H9 (cell line): Measurements from ENCODE around the gene ALAS1. TPM values are rescaled to one million over a fixed set of nuclear protein-coding genes. Genes with fewer than 3 reads are reported as not detected.

ENCODE experiments used
- DNase-seq: peaks from one replicate; pipeline ENCODE4 v3.0.0-alpha.2; 2017
- H2AFZ ChIP-seq: one replicate; pipeline ENCODE4 v1.6.1; 2013; ENCODE audit warnings: mild to moderate bottlenecking, low read length, control low read depth, moderate library complexity
- H2AK5ac ChIP-seq: 2 replicates; pipeline ENCODE4 v1.6.1; 2013; ENCODE audit warnings: low read length, control low read depth, mixed read lengths; ENCODE audit not compliant: insufficient read length
- H2BK120ac ChIP-seq: one replicate; pipeline ENCODE4 v1.6.1; 2013; ENCODE audit warnings: low read depth, mild to moderate bottlenecking, low read length, control low read depth, inconsistent platforms; ENCODE audit not compliant: poor library complexity, severe bottlenecking
- H2BK12ac ChIP-seq: 2 replicates; pipeline ENCODE4 v1.6.1; 2013; ENCODE audit warnings: low read length, control low read depth, mixed read lengths, low read depth; ENCODE audit not compliant: insufficient read length
- H2BK15ac ChIP-seq: 2 replicates; pipeline ENCODE4 v1.6.1; 2013; ENCODE audit warnings: low read depth, low read length, control low read depth
- H2BK20ac ChIP-seq: one replicate; pipeline ENCODE4 v1.6.1; 2013; ENCODE audit warnings: low read depth, mild to moderate bottlenecking, low read length, control low read depth, inconsistent platforms; ENCODE audit not compliant: poor library complexity, severe bottlenecking
- H2BK5ac ChIP-seq: 2 replicates; pipeline ENCODE4 v1.6.1; 2013; ENCODE audit warnings: low read length, control low read depth, mixed read lengths; ENCODE audit not compliant: insufficient read length
- H3K14ac ChIP-seq: 2 replicates; pipeline ENCODE4 v1.6.1; 2013; ENCODE audit warnings: low read length, control low read depth; ENCODE audit not compliant: insufficient read depth
- H3K18ac ChIP-seq: 2 replicates; pipeline ENCODE4 v1.6.1; 2013; ENCODE audit warnings: low read depth, mild to moderate bottlenecking, mixed read lengths, low read length, control low read depth; ENCODE audit not compliant: insufficient read length
- H3K23ac ChIP-seq: 2 replicates; pipeline ENCODE4 v1.6.1; 2013; ENCODE audit warnings: low read length, control low read depth, mixed read lengths, low read depth; ENCODE audit not compliant: insufficient read length
- H3K23me2 ChIP-seq: 2 replicates; pipeline ENCODE4 v1.6.1; 2013; ENCODE audit warnings: low read depth, mild to moderate bottlenecking, mixed read lengths, low read length, control low read depth; ENCODE audit not compliant: insufficient read length, poor library complexity, severe bottlenecking
- H3K27ac ChIP-seq: 2 replicates; pipeline ENCODE4 v1.5.1; 2013; ENCODE audit warnings: low read length, control low read depth, mixed read lengths, low read depth; ENCODE audit not compliant: insufficient read length
- H3K27me3 ChIP-seq: 2 replicates; pipeline ENCODE4 v1.6.1; 2013; ENCODE audit warnings: low read length, control low read depth, inconsistent platforms; ENCODE audit not compliant: insufficient read depth
- H3K4ac ChIP-seq: 2 replicates; pipeline ENCODE4 v1.6.1; 2013; ENCODE audit warnings: low read depth, mild to moderate bottlenecking, control low read depth, inconsistent platforms, low read length, moderate library complexity
- H3K4me1 ChIP-seq: 2 replicates; pipeline ENCODE4 v1.6.1; 2013; ENCODE audit warnings: low read length, control low read depth, inconsistent platforms; ENCODE audit not compliant: insufficient read depth
- H3K4me2 ChIP-seq: 2 replicates; pipeline ENCODE4 v1.6.1; 2013; ENCODE audit warnings: low read length, control low read depth, mixed read lengths; ENCODE audit not compliant: insufficient read length, insufficient read depth
- H3K56ac ChIP-seq: 2 replicates; pipeline ENCODE4 v1.6.1; 2013; ENCODE audit warnings: low read depth, mild to moderate bottlenecking, mixed read lengths, low read length, control low read depth; ENCODE audit not compliant: insufficient read length
- H3K79me1 ChIP-seq: 2 replicates; pipeline ENCODE4 v1.6.1; 2013; ENCODE audit warnings: low read depth, mild to moderate bottlenecking, moderate library complexity, low read length, control low read depth, inconsistent platforms; ENCODE audit not compliant: insufficient read depth, poor library complexity, severe bottlenecking
- H3K79me2 ChIP-seq: 2 replicates; pipeline ENCODE4 v1.6.1; 2013; ENCODE audit warnings: low read length, control low read depth, inconsistent platforms; ENCODE audit not compliant: insufficient read depth
- H3K9ac ChIP-seq: 2 replicates; pipeline ENCODE4 v1.6.1; 2013; ENCODE audit warnings: low read length, control low read depth, mixed read lengths; ENCODE audit not compliant: insufficient read length; ENCODE audit errors: extremely low read depth
- H3K9me3 ChIP-seq: one replicate; pipeline ENCODE4 v1.6.1; 2013; ENCODE audit warnings: low read depth, low read length, inconsistent platforms; ENCODE audit not compliant: control insufficient read depth
- H3T11ph ChIP-seq: one replicate; pipeline ENCODE4 v1.6.1; 2013; ENCODE audit warnings: mild to moderate bottlenecking, low read length, control low read depth, inconsistent platforms
- H4K20me1 ChIP-seq: one replicate; pipeline ENCODE4 v1.6.1; 2013; ENCODE audit not compliant: control insufficient read depth, insufficient read length, insufficient read depth
- H4K5ac ChIP-seq: 2 replicates; pipeline ENCODE4 v1.6.1; 2013; ENCODE audit warnings: low read depth, mild to moderate bottlenecking, mixed read lengths, low read length, control low read depth; ENCODE audit not compliant: insufficient read length
- H4K8ac ChIP-seq: replicated peaks from 2 replicates; pipeline ENCODE4 v1.6.1; 2013; ENCODE audit warnings: low read length, control low read depth, mixed read lengths, low read depth; ENCODE audit not compliant: insufficient read length
- H4K91ac ChIP-seq: 2 replicates; pipeline ENCODE4 v1.6.1; 2013; ENCODE audit warnings: low read depth, mild to moderate bottlenecking, moderate library complexity, mixed read lengths, low read length, control low read depth; ENCODE audit not compliant: insufficient read length
- H3K27ac Mint-ChIP-seq, 3 experiments: 2 replicates in 2 of 3; 3 replicates in 1 of 3; pipeline ENCODE4 v1.8.0; 2020 to 2021; ENCODE audit warnings: mixed read lengths in 3 of 3, mild to moderate bottlenecking in 1 of 3, moderate library complexity in 1 of 3
- H3K27me3 Mint-ChIP-seq: 2 replicates; pipeline ENCODE4 v1.8.0; 2021; ENCODE audit warnings: low read depth, mild to moderate bottlenecking, moderate library complexity, mixed read lengths
- H3K36me3 Mint-ChIP-seq, 3 experiments: 2 replicates in 2 of 3; 3 replicates in 1 of 3; pipeline ENCODE4 v1.8.0; 2020 to 2021; ENCODE audit warnings: low read depth in 3 of 3, mixed read lengths in 3 of 3; ENCODE audit not compliant: insufficient read depth in 1 of 3
- H3K4me1 Mint-ChIP-seq, 2 experiments: 2 replicates each; pipeline ENCODE4 v1.8.0; 2020; ENCODE audit warnings: mixed read lengths in 2 of 2
- H3K4me3 Mint-ChIP-seq, 2 experiments: 2 replicates in 1 of 2; 3 replicates in 1 of 2; pipeline ENCODE4 v1.8.0; 2020 to 2021; ENCODE audit warnings: mild to moderate bottlenecking in 2 of 2, mixed read lengths in 2 of 2, moderate library complexity in 1 of 2
- H3K9me3 Mint-ChIP-seq, 2 experiments: 2 replicates in 1 of 2; 3 replicates in 1 of 2; pipeline ENCODE4 v1.8.0; 2020; ENCODE audit warnings: mild to moderate bottlenecking in 2 of 2, mixed read lengths in 2 of 2, moderate library complexity in 1 of 2
- CTCF ChIP-seq: fragments of 200-600 bp; sonication (generic); conservative IDR thresholded peaks from 3 replicates; pipeline ENCODE4 v1.8.0; 2021; ENCODE audit warnings: antibody characterized with exemption, mild to moderate bottlenecking
- WGBS: extraction: QIAGEN DNeasy Blood & Tissue Kit; methylation state at CpG from one replicate; pipeline ENCODE4 v1.1.7; 2013; ENCODE audit warnings: missing lambda C conversion rate, low lambda C conversion rate, mixed read lengths; ENCODE audit not compliant: insufficient read length; ENCODE audit errors: extremely low coverage; 5-methylcytosine and 5-hydroxymethylcytosine counted together
- total RNA-seq: library from RNA; stranded (reverse); gene quantifications from 2 replicates; pipeline ENCODE4 v1.2.1, GENCODE V29; 2021

The ALAS1 gene
- total RNA-seq, 1 experiment from 2014 or later = 39.1 TPM

- H3K27ac ChIP-seq = no peak overlapping the region
- H2BK5ac ChIP-seq = no peak overlapping the region
- no peak overlapping the region for H3K4me2 ChIP-seq
- no peak overlapping the region for H2AFZ ChIP-seq
- no peak overlapping the region for H2BK15ac ChIP-seq
- no peaks in the 10 kb centered on the region for H3K4me1 ChIP-seq
- no peaks in the 10 kb centered on the region for H3K79me2 ChIP-seq
- H2BK120ac ChIP-seq = no peak overlapping the region
- no peaks in the 10 kb centered on the region for H4K20me1 ChIP-seq
- Mint-ChIP-seq H3K9me3 (no peaks in the 10 kb centered on the region; a peak in 2 of 5 replicates), H3K27ac (no peak overlapping the region; a peak in 1 of 7 replicates), H3K27me3 (no peaks in the 10 kb centered on the region; the same call in none of the 2 replicates), H3K4me3 (no peak overlapping the region; a peak in 1 of 5 replicates), H3K4me1 (peaks cover 0 to 24% of the 10 kb centered on the region in 2 experiments; a peak in 3 of 4 replicates), H3K36me3 (no peaks in the 10 kb centered on the region; a peak in 1 of 7 replicates)
- peak; percentile 28 for DNase-seq
- no peaks in the 10 kb centered on the region for H3K27me3 ChIP-seq
- no peak for TF ChIP-seq CTCF
- H3K14ac ChIP-seq = no peak overlapping the region
- H3K9ac ChIP-seq = no peak overlapping the region
- H2BK12ac ChIP-seq = no peak overlapping the region
- H4K91ac ChIP-seq = no peak overlapping the region
- H2BK20ac ChIP-seq = no peak overlapping the region
- no peak overlapping the region for H3K56ac ChIP-seq
- no peaks in the 10 kb centered on the region for H3K9me3 ChIP-seq
- H3K18ac ChIP-seq = no peak overlapping the region
- H3K23ac ChIP-seq = no peak overlapping the region
- H3T11ph ChIP-seq = no peak overlapping the region
- no peak overlapping the region for H4K8ac ChIP-seq
- H3K23me2 ChIP-seq = no peaks in the 10 kb centered on the region
- no peak overlapping the region for H2AK5ac ChIP-seq
- no peak overlapping the region for H3K4ac ChIP-seq
- no CpG with 5 or more reads among the region's 41 CpGs for WGBS
- H4K5ac ChIP-seq = no peak overlapping the region
- no peaks in the 10 kb centered on the region for H3K79me1 ChIP-seq
Observed at GRCh38 chr3:52222319-52223221, 24.6 kb downstream of the ALAS1 start.
